Fibroblast of skin of left biceps (primary cell): ENCODE measurements around the gene NUDT1.

ENCODE experiments used
- DNase-seq, 2 experiments: peaks; one replicate each; pipeline ENCODE4 v3.0.0-alpha.2; 2013; ENCODE audit warnings: low read depth in 2 of 2

Gene NUDT1

GRCh38 chr7:2205036-2205780, 36.8 kb upstream of the NUDT1 start:
- no peak for DNase-seq

- no peak for DNase-seq
Measured at GRCh38 chr7:2208712-2209111, 33.3 kb upstream of the NUDT1 start.

- DNase-seq = peak; percentile 36 to 42
Measured at GRCh38 chr7:2209146-2209960, 32.7 kb upstream of the NUDT1 start.

- no peak for DNase-seq
Measured at GRCh38 chr7:2209961-2210323, 32.1 kb upstream of the NUDT1 start.

- no peak for DNase-seq
Measured at GRCh38 chr7:2210551-2211258, 31.3 kb upstream of the NUDT1 start.

- DNase-seq = no peak
Measured at GRCh38 chr7:2211259-2211880, 30.7 kb upstream of the NUDT1 start.

GRCh38 chr7:2211926-2212325, 30.1 kb upstream of the NUDT1 start:
- DNase-seq = no peak

GRCh38 chr7:2212906-2213305, 29.1 kb upstream of the NUDT1 start:
- DNase-seq = no peak

GRCh38 chr7:2213551-2214215, 28.3 kb upstream of the NUDT1 start:
- no peak for DNase-seq

- DNase-seq = no peak
Measured at GRCh38 chr7:2214636-2215035, 27.4 kb upstream of the NUDT1 start.

- DNase-seq = no peak
Measured at GRCh38 chr7:2215851-2216250, 26.2 kb upstream of the NUDT1 start.

- DNase-seq = no peak
Measured at GRCh38 chr7:2217206-2217605, 24.8 kb upstream of the NUDT1 start.

GRCh38 chr7:2217716-2218443, 24.1 kb upstream of the NUDT1 start:
- no peak for DNase-seq

- DNase-seq = no peak
Measured at GRCh38 chr7:2218444-2218785, 23.6 kb upstream of the NUDT1 start.

GRCh38 chr7:2219136-2219535, 22.9 kb upstream of the NUDT1 start:
- no peak for DNase-seq

GRCh38 chr7:2219606-2220005, 22.4 kb upstream of the NUDT1 start:
- DNase-seq = no peak

- no peak for DNase-seq
Measured at GRCh38 chr7:2220030-2220429, 22.0 kb upstream of the NUDT1 start.

- DNase-seq = no peak
Measured at GRCh38 chr7:2220506-2220905, 21.5 kb upstream of the NUDT1 start.

- no peak for DNase-seq
Measured at GRCh38 chr7:2220954-2221353, 21.1 kb upstream of the NUDT1 start.

GRCh38 chr7:2222516-2222915, 19.5 kb upstream of the NUDT1 start:
- no peak for DNase-seq

- no peak for DNase-seq
Measured at GRCh38 chr7:2223321-2223720, 18.7 kb upstream of the NUDT1 start.
